Measurements from ENCODE around the gene SLC26A1.

The SLC26A1 gene

DNA sequence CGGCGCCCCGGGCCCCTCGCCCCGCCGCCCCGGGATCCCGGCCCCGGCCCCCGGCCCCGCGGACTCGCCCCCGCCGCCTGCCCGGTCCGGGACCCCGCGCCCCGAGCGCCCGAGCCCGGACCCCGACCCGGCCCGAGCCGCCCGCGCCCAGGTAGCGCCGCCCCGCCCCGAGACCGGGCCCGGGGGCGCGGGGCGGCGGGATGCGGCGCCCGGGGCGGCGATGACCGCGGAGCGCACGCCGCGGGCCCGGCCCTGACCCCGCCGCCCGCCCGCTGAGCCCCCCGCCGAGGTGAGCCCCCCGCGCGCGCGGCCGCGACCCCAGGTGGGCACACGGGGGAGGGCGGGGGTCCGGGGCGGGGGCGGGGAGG lies 18.4 kb upstream of the SLC26A1 start:
- TF ChIP-seq NFIC (IDR thresholded peaks at IDR 0.05) (no peak), FOXM1 (IDR thresholded peaks at IDR 0.05; ENCODE audit: borderline replicate concordance, low read depth) (no peak), CEBPB (IDR thresholded peaks at IDR 0.05) (no peak), YY1 (IDR thresholded peaks at IDR 0.05; ENCODE audit: low read depth) (no peak), TAF1 (IDR thresholded peaks at IDR 0.05; ENCODE audit: low read depth) (no peak), ZBTB7A (IDR thresholded peaks at IDR 0.05; ENCODE audit: low read depth) (no peak), TCF12 (IDR thresholded peaks at IDR 0.05; ENCODE audit: low read depth) (no peak), EGR1 (IDR thresholded peaks at IDR 0.05) (no peak)
- TF ChIP-seq, protein P1, sequence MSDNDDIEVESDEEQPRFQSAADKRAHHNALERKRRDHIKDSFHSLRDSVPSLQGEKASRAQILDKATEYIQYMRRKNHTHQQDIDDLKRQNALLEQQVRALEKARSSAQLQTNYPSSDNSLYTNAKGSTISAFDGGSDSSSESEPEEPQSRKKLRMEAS (IDR thresholded peaks at IDR 0.05): no peak
- TF ChIP-seq, protein P2, sequence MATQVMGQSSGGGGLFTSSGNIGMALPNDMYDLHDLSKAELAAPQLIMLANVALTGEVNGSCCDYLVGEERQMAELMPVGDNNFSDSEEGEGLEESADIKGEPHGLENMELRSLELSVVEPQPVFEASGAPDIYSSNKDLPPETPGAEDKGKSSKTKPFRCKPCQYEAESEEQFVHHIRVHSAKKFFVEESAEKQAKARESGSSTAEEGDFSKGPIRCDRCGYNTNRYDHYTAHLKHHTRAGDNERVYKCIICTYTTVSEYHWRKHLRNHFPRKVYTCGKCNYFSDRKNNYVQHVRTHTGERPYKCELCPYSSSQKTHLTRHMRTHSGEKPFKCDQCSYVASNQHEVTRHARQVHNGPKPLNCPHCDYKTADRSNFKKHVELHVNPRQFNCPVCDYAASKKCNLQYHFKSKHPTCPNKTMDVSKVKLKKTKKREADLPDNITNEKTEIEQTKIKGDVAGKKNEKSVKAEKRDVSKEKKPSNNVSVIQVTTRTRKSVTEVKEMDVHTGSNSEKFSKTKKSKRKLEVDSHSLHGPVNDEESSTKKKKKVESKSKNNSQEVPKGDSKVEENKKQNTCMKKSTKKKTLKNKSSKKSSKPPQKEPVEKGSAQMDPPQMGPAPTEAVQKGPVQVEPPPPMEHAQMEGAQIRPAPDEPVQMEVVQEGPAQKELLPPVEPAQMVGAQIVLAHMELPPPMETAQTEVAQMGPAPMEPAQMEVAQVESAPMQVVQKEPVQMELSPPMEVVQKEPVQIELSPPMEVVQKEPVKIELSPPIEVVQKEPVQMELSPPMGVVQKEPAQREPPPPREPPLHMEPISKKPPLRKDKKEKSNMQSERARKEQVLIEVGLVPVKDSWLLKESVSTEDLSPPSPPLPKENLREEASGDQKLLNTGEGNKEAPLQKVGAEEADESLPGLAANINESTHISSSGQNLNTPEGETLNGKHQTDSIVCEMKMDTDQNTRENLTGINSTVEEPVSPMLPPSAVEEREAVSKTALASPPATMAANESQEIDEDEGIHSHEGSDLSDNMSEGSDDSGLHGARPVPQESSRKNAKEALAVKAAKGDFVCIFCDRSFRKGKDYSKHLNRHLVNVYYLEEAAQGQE (IDR thresholded peaks at IDR 0.05; ENCODE audit: low read depth): no peak

DNA sequence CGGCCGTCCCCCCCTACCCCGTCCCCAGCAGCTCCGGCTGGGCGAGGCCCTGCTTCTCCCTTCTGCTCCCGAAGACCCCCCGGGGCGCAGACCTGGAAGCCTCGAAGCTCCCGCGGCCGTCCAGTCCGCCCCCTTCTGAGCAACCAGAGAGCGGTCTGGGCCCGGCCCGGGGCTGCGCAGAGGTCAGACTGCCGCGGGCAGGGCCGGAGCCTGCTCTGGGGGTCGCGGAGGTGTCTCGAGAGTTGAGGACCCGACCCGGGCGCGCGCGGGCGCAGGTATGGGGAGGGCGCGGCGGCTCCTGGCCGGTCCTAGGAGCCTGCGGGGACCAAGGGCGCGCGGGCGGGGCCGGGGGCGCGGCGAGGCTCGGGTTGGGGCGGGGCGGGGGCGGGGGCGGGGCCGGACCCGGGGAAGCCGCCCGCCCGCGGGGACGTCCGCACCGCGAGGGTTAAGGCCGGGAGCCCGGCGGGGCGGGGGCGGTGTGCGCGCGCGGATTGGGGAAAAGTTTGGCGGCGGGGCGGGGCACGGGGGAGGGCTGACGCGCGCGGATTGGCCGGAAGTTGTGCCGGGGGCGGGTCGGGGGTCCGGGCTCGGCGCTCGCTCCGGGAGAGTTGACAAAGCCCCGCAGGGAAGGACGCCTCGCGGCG lies 17.9 kb upstream of the SLC26A1 start, which contains the start of gene FGFRL1:
TSS of gene FGFRL1 (plus strand) at position 605 of the 644 bp plus-strand sequence. CDS start 860 bp downstream, outside the sequence.
- TF ChIP-seq NFIC (IDR thresholded peaks at IDR 0.05) (no peak), CREB1 (IDR thresholded peaks at IDR 0.05; ENCODE audit: low read depth) (no peak), YY1 (IDR thresholded peaks at IDR 0.05; ENCODE audit: low read depth) (no peak), EGR1 (IDR thresholded peaks at IDR 0.05) (peak; percentile 73), ZBTB7A (IDR thresholded peaks at IDR 0.05; ENCODE audit: low read depth) (peak; percentile 64)
- TF ChIP-seq, protein P1 (IDR thresholded peaks at IDR 0.05): peak; percentile 6; the same call in 1 of the 2 replicates
- TF ChIP-seq, protein P2 (IDR thresholded peaks at IDR 0.05; ENCODE audit: low read depth): no peak

DNA sequence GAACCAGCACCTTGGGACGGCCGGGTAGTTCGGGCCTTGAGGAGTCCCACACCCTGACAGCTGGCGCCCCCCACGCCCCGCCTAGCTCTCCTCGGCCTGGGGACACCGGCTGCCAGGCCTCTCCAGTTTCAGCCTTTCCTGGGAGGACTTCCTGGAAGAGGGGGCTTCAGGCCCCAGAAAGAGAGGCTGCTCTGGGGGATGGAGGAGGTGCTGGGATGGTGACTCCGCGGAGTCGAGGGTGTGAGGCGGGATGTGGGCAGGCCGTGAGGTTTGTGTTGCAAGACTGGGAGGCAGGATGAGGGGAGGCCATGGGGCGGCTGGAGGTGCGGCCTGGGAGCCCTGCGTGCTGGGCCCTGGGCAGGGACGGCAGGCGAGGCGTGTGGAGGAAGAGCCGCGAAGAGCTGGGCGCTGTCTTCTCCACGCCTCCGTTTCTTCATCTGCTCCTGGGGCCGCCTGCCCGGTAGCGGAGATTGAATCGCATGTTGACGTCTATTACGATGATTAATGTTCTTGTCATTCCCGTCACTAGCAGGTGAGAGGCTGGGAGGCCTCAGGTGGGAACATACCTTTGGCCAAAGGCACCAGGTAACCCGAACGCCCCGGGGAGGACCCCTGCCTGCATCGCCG lies 17.3 kb upstream of the SLC26A1 start:
- TF ChIP-seq CEBPB (IDR thresholded peaks at IDR 0.05): peak; percentile 44; the same call in 1 of the 2 replicates
- no peak for TF ChIP-seq EGR1 (IDR thresholded peaks at IDR 0.05)
- no peak for TF ChIP-seq EP300 (IDR thresholded peaks at IDR 0.05; ENCODE audit: borderline replicate concordance)
- TF ChIP-seq, protein P1 (IDR thresholded peaks at IDR 0.05): peak; percentile 80
- TF ChIP-seq TAF1 (IDR thresholded peaks at IDR 0.05; ENCODE audit: low read depth): no peak
- TF ChIP-seq TCF12 (IDR thresholded peaks at IDR 0.05; ENCODE audit: low read depth): peak; percentile 18; the same call in 1 of the 2 replicates
- TF ChIP-seq FOXM1 (IDR thresholded peaks at IDR 0.05; ENCODE audit: borderline replicate concordance, low read depth): no peak
- no peak; the same call in 1 of the 2 replicates for TF ChIP-seq NFIC (IDR thresholded peaks at IDR 0.05)
- TF ChIP-seq TEAD4 (IDR thresholded peaks at IDR 0.05): 0 out of 2 replicates have a peak, but pooled peaks have one; percentile 8
- TF ChIP-seq, protein P3, sequence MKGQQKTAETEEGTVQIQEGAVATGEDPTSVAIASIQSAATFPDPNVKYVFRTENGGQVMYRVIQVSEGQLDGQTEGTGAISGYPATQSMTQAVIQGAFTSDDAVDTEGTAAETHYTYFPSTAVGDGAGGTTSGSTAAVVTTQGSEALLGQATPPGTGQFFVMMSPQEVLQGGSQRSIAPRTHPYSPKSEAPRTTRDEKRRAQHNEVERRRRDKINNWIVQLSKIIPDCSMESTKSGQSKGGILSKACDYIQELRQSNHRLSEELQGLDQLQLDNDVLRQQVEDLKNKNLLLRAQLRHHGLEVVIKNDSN (IDR thresholded peaks at IDR 0.05): peak; percentile 4; the same call in 1 of the 2 replicates
- no peak for TF ChIP-seq RAD21 (IDR thresholded peaks at IDR 0.05; ENCODE audit: low read depth)

DNA sequence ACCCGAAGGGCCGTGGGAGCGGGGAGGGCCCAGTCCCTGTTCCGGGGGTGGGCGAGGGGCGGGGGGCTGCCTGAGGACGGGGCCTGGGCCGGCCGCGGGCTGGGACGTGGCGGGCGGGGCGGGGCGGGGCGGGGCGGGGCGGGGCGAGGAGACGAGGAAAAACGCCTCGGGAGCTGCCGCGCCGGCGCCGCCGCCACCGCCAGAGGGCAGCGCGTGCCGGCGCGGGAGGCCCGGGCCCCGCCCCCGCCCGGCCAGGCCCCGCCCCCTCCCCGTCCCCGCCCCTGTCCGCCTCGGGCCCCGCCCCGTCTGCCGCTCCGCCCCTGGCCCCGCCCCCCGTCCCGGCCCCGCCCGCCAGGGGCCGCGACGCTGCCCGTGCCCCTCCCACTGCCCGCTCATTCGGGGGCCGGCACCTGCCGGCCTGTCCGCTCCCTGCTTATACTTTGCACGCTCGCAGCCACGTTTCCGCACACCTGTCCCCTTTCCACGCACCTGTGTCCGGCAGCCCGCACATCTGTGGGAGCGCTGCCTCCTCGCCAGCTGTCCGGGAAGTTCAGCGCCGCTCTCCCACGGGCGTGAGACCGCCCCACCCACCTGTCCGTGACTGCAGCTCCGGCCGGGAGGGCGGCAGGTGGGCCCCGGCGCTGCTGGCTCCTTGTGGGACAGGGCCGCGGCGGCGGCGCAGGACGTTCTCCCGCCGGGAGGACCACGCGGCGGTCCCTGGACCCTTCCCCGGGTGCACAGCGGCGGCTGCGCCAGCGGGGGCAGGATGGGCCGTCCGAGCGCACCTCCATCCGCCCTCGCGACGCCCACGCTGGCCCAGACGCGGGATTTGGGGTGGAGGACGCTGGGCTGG lies 16.6 kb upstream of the SLC26A1 start:
- TF ChIP-seq CREB1 (IDR thresholded peaks at IDR 0.05; ENCODE audit: low read depth) (no peak), ZBTB7A (IDR thresholded peaks at IDR 0.05; ENCODE audit: low read depth) (peak; percentile 66), FOXM1 (IDR thresholded peaks at IDR 0.05; ENCODE audit: borderline replicate concordance, low read depth) (no peak), CEBPB (IDR thresholded peaks at IDR 0.05) (no peak), EGR1 (IDR thresholded peaks at IDR 0.05) (peak; percentile 73)
- TF ChIP-seq, protein P1 (IDR thresholded peaks at IDR 0.05): peak; percentile 35; the same call in 1 of the 2 replicates

DNA sequence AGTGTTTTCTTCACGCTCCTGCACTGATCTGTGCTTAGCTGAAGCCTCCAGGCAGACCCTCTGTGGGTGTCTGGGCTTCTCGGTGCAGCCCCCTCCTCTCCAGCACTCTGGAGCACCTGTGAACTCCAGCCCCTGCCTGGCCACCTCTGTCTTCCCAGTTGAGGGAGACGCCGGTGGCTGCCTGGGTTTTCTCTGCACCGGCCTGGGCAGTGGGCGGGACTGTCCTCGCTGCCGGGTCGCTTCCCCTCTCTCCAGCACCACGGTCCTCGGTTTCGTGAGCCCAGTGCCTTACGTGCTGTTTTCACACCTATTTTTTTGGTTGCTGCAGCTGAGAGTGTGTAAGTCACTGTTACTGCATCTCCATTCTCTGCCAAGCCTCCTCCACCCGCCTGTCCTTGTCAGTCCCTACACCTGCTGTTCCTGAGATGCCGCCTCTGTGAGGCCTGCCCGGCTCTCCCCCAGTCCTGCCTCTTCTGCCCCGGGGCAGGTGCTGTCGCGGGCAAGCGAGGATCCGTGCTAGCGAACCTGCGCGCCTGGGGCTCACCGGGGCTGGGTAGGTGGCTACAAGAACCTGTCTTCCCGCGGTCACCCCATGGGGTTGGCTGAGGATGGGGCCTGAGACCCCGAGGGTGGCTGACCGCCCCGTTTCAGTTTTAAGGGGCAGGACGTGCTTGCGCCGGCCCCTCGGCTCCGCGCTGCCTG lies 15.8 kb upstream of the SLC26A1 start:
- TF ChIP-seq ZBTB7A (IDR thresholded peaks at IDR 0.05; ENCODE audit: low read depth) (peak; percentile 67), EGR1 (IDR thresholded peaks at IDR 0.05) (no peak), NFIC (IDR thresholded peaks at IDR 0.05) (no peak), EP300 (IDR thresholded peaks at IDR 0.05; ENCODE audit: borderline replicate concordance) (no peak), FOXM1 (IDR thresholded peaks at IDR 0.05; ENCODE audit: borderline replicate concordance, low read depth) (no peak), CREB1 (IDR thresholded peaks at IDR 0.05; ENCODE audit: low read depth) (no peak), TEAD4 (IDR thresholded peaks at IDR 0.05) (no peak), RAD21 (IDR thresholded peaks at IDR 0.05; ENCODE audit: low read depth) (no peak)
- TF ChIP-seq, protein P1 (IDR thresholded peaks at IDR 0.05): 0 out of 2 replicates have a peak, but pooled peaks have one; percentile 18

All from Ishikawa (cell line).